ENCODE results near the gene ADAMTS7.
"Not testable (repeated sequence)": the region's sequence is repeated elsewhere in the genome, so short reads cannot be mapped to it uniquely, and the experiment has no call there.

Gene ADAMTS7

DNA sequence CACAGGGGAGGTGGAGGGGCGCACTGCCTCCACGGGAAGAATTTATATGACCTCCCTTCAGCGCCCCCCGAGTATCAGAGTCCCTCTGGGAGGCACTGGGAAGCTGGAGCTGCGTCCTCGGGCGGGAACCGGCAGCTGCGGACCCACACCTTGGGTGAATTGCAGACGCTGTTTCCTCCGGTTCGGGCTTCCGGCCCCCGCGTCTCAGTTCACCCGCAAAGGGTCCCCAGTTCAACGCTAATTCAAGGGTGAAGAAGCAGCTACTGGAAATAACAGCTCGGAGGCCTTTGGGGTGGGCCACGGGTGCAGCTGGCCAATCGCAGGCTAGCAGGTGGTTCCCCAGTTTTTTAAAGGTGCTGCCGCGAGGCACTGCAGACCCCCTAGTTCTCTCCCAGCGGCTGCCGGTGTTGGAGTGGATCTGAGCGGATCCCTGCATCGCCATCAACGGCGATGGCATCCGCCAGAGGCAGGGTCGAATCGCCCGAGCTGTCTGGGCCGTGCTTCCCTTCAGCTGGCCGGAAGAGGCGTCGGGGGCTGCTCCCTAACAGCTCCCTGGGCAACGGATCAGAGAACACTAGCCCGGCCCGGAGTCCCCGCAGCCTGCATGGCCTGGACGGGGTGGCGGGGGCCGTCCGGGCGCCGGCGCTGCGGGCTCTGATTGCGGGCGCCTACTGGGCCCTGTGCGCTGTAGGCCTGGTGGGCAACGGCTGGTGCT is 19.4 kb upstream of the ADAMTS7 start:
- no peak for DNase-seq (ENCODE audit: low read depth in 1 of 2, low spot score in 1 of 2)

DNA sequence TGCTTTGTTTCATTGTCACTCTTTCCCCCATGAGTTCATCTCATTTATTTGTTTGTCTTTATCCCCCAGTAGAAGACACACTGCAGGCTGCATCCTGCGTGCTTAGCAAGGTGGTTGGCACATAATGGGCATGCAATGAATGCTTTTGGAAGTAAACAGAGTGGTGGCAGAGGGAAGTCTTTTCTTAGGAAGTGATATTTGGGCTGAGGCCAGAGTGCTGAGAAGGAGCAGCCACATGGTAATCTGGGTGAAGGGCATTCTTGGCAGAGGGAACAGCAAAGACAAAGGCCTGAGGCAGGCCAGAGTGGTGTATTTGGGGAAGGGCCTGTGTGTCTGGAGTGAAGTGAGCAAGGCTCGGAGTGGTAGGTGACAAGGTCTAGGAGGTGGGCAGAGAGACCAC is 17.7 kb upstream of the ADAMTS7 start:
- DNase-seq (ENCODE audit: low read depth in 1 of 2, low spot score in 1 of 2): no peak

GRCh38 chr15:78822514-78822913 is 11.2 kb upstream of the ADAMTS7 start:
- no peak for DNase-seq (ENCODE audit: low read depth in 1 of 2, low spot score in 1 of 2)

DNA sequence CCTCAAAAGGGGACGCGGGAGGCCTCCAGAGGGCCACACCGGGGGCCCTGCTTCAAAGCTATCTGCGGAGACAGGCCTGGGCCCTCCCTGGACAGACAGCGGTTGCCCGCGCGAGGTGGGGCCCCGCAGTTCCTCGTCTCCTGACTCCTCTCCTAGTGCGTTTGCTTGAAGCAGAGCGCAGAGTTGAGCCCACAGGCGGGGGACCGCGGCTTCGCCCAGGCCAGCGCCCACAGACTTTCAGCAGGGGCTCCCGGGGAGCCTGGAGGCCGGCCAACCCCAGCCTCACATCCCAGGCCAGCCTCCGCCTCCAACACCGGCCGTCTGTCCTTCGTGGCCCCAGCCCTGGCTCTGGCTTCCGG is 540 bp upstream of the ADAMTS7 start:
- no peak for DNase-seq (ENCODE audit: low read depth in 1 of 2, low spot score in 1 of 2)

- no peak for DNase-seq (ENCODE audit: low read depth in 1 of 2, low spot score in 1 of 2)
Observed at GRCh38 chr15:78810362-78811123, 721 bp downstream of the ADAMTS7 start.

DNA sequence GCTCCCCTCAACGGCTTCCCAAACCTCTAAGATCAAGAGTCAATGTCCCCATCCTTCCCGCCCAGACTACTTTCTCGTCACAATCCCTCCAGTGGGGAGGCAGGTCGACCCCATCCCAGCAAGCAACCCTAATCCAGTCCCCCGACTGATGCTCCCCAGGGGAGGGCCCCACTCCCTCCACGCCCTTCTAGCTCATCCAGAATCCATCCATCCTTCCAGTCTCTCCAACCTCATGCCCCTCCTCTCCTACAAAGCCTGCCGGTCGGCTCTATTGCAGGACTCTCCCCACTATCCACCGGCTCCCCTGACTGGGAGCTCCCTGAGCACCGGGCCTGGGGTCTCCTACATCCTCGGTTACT is 1.3 kb downstream of the ADAMTS7 start:
- DNase-seq (ENCODE audit: low read depth in 1 of 2, low spot score in 1 of 2): no peak

- DNase-seq (ENCODE audit: low read depth in 1 of 2, low spot score in 1 of 2): no peak
Observed at GRCh38 chr15:78808550-78808949, 2.7 kb downstream of the ADAMTS7 start.

DNA sequence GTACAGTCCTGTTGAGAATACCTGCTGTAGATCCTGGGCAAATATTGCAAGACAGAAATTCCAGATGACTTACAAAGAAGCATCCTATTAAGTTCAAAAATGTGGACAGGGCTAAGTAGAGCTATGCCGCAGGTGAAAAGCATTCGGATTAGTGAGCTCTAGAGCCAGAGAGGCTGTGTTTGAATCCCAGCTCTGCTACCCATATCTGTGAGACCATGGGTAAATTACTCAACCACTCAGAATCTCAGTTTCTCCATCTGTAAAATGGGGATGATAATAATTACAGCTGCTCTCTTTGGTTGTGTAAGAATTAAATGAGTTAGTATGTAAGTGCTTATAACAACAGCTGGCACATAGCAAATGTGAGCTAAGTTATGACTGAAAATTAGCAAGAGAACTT is 3.9 kb downstream of the ADAMTS7 start:
- DNase-seq (ENCODE audit: low read depth in 1 of 2, low spot score in 1 of 2): no peak

GRCh38 chr15:78804391-78804792 is 6.9 kb downstream of the ADAMTS7 start:
- no peak for DNase-seq (ENCODE audit: low read depth in 1 of 2, low spot score in 1 of 2)

- no peak for DNase-seq (ENCODE audit: low read depth in 1 of 2, low spot score in 1 of 2)
Observed at GRCh38 chr15:78800806-78801205, 10.5 kb downstream of the ADAMTS7 start.

GRCh38 chr15:78800189-78800588 is 11.1 kb downstream of the ADAMTS7 start:
- no peak for DNase-seq (ENCODE audit: low read depth in 1 of 2, low spot score in 1 of 2)

- not testable (repeated sequence) for DNase-seq (ENCODE audit: low read depth in 1 of 2, low spot score in 1 of 2)
Observed at GRCh38 chr15:78799102-78799501, 12.2 kb downstream of the ADAMTS7 start.

DNA sequence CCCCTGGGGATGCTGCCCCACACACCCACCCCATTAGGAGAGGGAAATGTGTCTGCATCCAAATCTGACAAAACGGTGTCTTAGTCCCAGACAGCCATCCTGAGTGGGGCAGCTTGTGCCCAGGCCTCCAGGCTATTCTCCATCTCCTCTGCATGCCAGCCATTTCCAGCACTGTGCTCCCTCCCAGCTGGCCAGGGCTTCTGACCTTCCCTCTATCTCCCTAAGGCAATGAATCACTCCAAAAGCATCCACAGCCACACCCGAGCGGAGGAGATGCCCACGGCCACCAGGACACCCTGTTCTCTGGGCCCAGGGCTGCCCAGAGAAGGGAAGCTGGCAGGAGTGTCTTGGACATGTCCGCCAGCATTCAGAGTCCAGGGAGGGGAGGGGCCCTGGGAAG is 12.9 kb downstream of the ADAMTS7 start:
- DNase-seq (ENCODE audit: low read depth in 1 of 2, low spot score in 1 of 2): not testable (repeated sequence)

DNA sequence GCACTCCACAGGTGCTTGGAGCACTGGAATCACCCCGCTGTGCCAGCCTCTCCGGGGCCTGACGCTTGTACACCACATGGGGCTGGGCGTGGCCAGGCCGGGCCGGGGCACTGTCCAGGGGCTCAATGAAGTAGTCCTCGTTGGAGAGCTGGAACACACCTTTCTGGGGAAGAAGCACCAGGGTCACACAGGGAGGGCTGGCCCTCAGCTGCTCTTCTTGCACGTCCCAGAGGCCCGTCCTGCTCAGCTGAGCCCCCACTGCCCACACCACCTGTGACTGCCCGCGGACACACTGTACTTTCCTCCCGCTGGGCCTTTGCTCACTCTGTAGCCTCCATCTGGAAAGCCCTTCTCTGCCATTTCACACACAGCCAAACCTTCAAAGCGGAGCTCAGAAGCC is 13.3 kb downstream of the ADAMTS7 start:
- DNase-seq (ENCODE audit: low read depth in 1 of 2, low spot score in 1 of 2): no peak

GRCh38 chr15:78796510-78796909 is 14.8 kb downstream of the ADAMTS7 start:
- no peak for DNase-seq (ENCODE audit: low read depth in 1 of 2, low spot score in 1 of 2)

GRCh38 chr15:78795043-78795442 is 16.2 kb downstream of the ADAMTS7 start:
- DNase-seq (ENCODE audit: low read depth in 1 of 2, low spot score in 1 of 2): no peak

- not testable (repeated sequence) for DNase-seq (ENCODE audit: low read depth in 1 of 2, low spot score in 1 of 2)
Observed at GRCh38 chr15:78794446-78794845, 16.8 kb downstream of the ADAMTS7 start.

DNA sequence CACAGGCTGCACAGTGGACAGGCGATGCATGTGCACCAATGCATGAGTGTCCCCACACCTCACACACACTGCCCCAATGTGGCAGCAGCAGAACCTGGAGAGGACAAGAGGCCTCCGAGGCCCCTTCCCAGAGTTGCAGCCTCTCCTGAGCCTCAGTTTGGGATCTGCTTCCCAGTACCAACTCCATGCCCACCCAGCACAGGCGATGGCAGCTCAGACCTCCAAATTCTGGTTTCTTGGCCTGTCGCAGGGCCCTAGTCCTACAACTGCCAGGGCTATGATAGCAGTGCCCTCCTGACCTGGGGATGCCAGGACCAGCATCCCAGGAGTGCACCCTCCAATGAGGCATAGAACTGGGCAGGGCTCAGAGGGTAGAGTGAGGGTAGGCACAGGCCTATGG is 19.9 kb downstream of the ADAMTS7 start:
- no peak for DNase-seq (ENCODE audit: low read depth in 1 of 2, low spot score in 1 of 2)

DNA sequence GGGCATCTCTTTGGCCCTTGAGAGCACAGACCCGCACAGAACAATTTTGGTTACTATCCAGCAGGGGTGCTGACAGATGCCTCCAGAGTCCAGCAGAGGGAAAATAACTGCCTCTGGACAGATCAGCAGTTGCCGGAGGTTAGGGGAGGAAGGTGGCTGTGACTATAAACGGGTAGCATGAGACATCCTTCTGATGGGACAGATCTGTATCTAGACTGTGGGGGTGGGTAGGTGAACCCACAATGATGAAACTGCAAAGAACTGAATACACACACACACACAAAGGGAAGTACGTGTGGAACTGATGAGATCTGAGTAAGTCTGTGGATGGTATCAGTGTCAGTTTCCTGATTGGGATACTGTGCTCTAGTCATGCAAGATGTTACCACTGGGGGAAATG is 21.2 kb downstream of the ADAMTS7 start:
- no peak for DNase-seq (ENCODE audit: low read depth in 1 of 2, low spot score in 1 of 2)

DNA sequence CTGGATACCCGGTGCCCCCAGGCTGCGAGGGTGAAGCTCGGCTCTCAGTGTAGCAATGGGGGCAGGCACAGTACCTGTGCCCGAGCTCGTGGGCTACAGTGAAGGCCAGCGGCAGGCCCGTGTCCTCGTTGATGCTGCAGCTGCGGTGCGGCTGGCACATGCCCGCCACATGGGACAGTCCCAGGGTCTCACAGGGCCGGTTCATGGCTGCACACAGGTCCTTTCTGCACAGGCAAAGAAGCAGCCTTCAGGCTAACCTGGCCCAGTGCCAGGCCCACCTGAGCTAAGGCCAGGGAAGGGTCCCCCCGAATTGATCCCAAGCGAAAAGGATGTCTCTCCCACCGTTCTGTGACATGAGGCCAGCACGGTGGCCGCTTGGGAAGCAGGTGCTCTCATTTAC is 21.6 kb downstream of the ADAMTS7 start:
- DNase-seq (ENCODE audit: low read depth in 1 of 2, low spot score in 1 of 2): no peak

GRCh38 chr15:78788016-78788660 is 23.1 kb downstream of the ADAMTS7 start:
- no peak for DNase-seq (ENCODE audit: low read depth in 1 of 2, low spot score in 1 of 2)

DNA sequence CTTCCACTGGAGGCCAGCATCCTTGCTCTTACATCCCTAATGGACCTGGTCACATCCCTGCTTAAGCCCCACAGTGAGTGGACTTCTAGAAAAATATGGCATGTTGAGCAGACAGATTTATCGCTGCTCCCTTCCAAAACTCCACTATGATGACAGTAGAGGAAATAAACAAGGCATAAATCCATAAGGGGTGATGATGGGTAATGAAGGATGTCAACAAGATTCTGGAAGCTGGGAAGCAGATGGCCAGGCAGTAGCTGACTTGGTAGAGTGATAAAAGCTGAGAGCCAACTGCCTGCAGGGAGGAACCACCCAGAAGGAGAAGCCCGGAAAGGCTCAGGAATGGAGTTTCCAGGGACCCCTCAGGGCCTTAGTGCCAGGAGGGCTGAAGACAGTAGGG is 28.9 kb downstream of the ADAMTS7 start:
- not testable (repeated sequence) for DNase-seq (ENCODE audit: low read depth in 1 of 2, low spot score in 1 of 2)
